HG02938 (cell line): ENCODE measurements around the gene ERC2.

Source experiments
- ATAC-seq: cut with Tn5 transposase; IDR thresholded peaks from one replicate; pipeline ENCODE4 v1.9.1; 2021; ENCODE audit warnings: mild to moderate bottlenecking, moderate library complexity; ENCODE audit not compliant: unreplicated experiment

The ERC2 gene

GRCh38 chr3:56193519-56193918 is 274.7 kb downstream of the ERC2 start:
- ATAC-seq: no peak

GRCh38 chr3:56192001-56192400 is 276.3 kb downstream of the ERC2 start:
- no peak for ATAC-seq

- ATAC-seq: no peak
Observed at GRCh38 chr3:56190771-56191305, 277.4 kb downstream of the ERC2 start.

DNA sequence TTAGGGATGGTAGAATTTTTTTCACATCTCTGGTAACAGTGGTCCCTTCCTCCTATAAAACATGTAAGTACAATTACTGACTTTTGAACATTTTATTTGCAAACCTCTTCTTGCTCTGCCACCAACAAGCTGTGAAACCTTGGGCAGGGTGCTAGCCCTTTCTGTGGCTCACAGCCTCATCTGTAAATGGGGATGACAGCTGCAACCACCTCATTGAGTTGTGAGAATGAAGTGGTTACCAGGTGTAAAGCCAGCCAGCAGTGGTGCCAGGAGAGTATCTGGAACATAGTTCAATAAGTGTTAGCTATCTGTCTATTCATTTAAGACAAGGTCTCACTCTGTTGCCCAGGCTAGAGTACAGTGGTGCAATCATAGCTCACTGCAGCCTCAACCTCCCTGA is 278.1 kb downstream of the ERC2 start:
- ATAC-seq: no peak

DNA sequence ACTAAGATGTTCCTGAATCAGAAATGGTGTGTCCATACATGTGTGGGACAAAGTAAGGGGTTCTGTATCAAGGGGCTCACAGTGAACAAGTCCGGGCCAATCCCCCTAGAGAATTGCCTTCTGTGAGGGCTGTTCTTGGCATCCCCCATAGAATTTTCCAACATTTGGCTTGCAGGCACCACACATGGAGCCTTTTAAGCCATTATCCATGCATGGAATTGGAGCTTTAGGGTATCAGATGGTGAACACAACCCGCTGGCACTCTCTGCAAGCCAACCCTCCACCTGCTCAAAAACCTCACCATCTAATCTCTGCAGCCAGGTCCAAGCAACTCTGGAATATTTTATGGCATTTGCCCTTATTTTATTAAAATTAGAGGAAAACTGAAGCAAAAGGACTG is 278.7 kb downstream of the ERC2 start:
- ATAC-seq: no peak

DNA sequence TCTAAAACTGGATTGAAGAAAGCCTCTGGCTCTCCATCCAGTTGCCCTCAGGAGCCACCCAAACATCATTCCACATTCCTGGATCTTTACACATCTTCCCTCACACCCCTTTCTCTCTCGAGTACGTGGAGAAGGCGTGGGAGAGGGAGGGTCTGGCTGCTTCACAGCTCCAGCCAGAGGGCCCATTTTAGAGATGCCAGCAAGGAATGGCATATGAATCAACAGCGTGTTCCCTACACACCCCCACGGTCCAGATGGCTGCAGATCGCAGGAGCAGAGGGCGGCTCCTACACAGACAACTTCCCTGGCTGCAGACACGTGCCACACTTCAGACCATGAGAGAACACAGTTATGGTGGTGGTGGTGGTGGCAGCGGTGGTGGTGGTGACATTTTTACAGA is 280.1 kb downstream of the ERC2 start:
- ATAC-seq: no peak

DNA sequence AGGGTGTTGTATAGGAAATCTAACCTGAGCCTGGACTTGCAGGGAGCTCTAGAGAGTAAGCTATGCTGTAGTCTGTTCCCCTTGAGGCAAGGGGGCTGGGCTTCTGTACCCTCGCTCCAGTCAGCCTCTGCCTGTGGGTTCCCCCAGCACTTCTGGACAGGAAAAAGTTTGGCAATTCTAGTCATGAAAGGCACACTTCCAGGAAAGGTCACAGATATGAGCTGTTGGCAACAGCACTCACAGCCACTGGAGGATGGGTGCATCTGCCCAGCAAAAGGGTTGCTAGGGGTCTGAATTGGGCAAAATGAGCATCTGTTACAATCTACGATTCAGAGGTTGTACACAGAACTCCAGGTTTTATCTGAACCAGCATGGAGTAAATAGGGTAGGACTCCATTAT is 281.2 kb downstream of the ERC2 start:
- ATAC-seq: no peak

DNA sequence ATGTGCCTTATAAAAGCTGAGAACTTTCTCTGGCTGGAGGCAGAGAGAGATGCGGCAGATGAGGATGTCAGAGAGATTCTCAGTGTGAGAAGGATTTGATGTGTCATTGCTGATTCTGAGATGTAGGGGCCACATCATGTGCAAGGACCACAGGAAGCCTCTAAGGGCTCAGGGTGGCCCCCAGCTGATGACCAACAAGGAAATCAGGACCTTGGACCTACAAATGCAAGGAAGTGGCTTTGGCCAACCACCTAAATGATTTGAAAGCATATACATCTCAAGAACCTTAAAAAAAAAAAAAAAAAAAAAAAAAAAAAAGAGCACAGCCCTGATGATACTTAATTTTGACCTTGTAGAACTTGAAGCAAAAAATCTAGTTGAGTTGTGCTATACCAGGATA is 282.4 kb downstream of the ERC2 start:
- ATAC-seq: no peak

- ATAC-seq: no peak
Observed at GRCh38 chr3:56183529-56183928, 284.7 kb downstream of the ERC2 start.

- no peak for ATAC-seq
Observed at GRCh38 chr3:56180433-56180832, 287.8 kb downstream of the ERC2 start.

DNA sequence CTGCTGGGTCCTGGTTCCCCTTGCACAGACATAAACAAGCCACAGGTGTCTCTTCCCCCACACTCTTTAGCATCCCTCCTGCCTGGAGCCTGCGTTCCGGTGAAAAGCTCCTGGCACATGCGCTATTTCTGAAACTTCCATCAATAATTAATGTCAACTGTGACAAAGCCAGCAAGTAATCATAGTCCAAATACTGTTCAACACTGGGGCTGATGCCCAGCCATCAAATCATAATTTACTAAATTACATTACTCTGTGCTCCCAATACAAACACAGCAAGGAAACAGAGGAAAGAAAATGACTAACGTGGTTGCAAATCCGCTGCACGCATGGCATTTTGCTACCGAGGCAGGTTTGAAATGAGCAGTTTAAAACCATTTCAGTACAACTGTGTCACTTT is 294.7 kb downstream of the ERC2 start:
- ATAC-seq: no peak

DNA sequence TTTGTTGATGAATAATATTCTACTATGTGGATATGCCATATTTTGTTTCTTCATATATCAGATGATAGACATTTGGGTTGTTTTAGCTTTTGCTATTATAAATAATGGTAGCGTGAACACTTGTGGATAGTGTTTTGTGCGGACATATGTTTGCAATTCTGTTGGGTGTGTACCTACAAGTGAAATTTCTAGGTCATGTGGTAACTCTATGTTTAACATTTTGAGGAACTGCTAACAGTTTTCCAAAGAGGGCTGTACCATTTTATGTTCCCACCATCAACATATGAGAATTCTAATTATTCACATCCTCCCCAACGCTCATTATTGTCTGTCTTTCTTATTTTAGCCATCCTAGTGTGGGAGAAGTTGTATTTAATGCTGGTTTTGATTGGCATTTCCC is 303.8 kb downstream of the ERC2 start:
- ATAC-seq: no peak

DNA sequence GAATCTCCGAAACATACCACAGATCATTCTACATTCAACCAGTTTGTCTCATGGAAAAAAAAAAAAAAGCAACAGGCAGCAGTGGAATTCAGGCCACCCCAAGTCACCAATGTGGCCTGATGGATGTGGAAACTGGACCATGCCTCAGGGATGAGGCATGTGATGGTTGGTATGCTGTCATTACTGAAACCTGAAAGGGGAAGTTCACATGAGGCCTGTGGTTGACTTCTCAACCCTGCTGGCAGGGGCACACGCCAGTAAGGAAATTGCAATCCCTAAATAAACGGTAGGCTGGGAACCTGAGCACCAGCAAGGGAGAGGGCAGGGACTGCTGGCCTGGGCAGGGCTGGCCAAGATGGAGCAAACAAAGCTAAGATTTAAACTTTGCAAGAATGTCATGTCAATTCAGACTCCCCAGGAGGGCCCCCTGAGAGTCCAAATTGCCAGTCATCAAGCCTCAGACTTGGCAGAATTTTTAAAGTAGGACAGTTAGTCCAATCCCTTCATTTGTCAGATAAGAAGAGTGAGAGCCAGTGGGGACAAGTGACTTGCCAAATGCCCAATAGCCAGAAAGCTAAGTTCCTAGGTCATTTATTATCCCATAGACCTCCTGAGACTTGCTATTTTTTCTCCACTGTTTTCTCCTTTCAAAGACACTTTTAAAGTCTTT is 310.4 kb downstream of the ERC2 start:
- ATAC-seq: no peak

DNA sequence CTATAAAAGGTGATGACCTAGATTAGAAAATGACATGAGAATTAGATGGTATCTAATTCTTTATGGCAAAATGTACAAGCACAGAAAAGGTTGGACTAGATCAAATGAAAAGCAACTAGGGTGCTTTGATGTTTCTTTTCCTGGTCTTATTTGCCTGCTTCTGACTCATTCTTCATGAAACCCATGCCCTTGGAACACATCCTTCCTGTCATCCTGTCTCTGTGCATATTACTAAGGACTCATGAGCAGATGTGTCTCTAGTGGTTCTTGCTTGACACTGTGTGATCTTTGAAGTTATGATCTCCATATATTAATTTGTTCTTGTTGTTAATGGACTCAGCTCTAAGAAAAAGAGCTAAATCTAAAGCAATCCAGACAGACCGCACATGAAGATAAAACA is 314.0 kb downstream of the ERC2 start:
- no peak for ATAC-seq

GRCh38 chr3:56147354-56147753 is 320.9 kb downstream of the ERC2 start:
- no peak for ATAC-seq

DNA sequence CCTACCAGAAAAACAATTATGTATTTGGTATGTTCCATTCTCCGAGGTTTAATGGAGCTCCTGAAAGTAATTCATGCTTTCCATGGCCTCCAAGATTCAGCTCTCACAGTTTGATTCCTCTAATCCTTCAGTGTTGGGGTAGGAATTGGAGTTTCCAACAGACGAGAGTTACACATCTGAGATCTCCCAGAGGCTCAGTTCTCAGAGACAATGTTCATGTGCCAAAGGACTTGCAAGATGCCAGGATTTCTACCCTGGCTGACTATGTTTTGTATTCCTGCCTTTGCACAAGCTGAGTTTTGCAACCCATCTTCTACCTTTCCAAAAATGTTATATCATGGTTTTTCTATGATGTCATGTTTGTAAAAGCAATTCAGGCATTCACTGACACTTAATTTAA is 322.9 kb downstream of the ERC2 start:
- no peak for ATAC-seq

DNA sequence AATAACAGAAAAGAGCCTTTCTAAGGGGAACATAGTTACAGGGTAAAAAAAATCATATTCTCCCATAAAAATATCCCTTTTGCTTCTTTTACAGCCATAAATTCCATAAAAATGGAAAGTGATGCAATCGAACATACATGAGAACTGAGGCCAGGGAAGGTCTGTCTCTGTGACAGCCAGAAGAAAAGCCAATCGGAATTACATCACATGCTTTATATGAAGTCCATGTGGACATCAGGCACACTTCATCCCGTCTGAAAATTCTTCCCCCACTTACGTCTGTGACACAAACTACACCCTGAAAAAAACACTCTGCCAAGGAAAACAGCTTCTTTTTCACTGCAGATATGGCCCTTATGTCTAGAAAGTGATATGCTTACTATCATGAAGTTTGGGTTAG is 323.5 kb downstream of the ERC2 start:
- ATAC-seq: no peak

DNA sequence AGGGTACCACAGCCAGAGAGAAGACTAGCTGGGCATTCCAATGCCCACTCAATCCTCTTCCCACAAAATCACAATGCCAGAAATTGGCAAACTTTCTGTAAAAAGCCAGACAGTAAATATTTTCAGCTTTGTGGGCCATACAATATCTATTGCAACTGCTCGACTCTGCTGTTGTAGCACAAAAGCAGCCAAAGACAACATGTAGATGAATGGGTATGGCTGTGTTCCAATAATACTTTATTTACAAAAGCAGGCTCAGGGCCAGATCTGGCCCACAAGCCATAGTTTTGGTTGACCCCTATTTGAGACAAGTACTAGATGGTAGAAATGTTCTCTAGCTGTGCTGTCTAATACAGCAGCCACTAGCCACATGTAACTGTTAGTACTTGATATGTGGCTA is 330.9 kb downstream of the ERC2 start:
- no peak for ATAC-seq

GRCh38 chr3:56136514-56136913 is 331.8 kb downstream of the ERC2 start:
- ATAC-seq: no peak

- no peak for ATAC-seq
Observed at GRCh38 chr3:56135941-56136340, 332.3 kb downstream of the ERC2 start.

- no peak for ATAC-seq
Observed at GRCh38 chr3:56133423-56133822, 334.8 kb downstream of the ERC2 start.

DNA sequence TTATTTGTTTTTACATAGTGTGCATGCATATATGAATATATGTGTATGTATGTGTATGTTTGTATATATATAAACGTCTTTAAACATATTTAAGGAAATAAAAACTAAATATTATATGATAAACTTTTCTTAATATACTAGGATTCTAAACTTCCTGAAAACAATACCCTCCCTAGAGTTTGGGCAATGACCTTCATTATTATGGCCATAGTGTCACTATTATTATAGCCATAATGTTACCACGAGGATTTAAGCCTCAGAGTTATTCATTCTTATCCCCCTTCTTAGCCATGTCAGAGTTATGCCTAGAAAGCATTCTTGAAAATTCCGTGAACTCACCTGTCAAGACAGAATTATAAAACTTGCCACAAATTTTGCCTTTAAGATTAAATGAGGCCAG is 335.5 kb downstream of the ERC2 start:
- ATAC-seq: no peak

- no peak for ATAC-seq
Observed at GRCh38 chr3:56131974-56132590, 336.2 kb downstream of the ERC2 start.
